ENCODE data around the gene PCYT1A.

GRCh38 chr3:196220587-196220986 is 66.9 kb downstream of the PCYT1A start:
- TF ChIP-seq POLR2A (IDR thresholded peaks at IDR 0.05) (no peak), POLR2AphosphoS5 (IDR thresholded peaks at IDR 0.05) (no peak)
- TF ChIP-seq, protein P1, sequence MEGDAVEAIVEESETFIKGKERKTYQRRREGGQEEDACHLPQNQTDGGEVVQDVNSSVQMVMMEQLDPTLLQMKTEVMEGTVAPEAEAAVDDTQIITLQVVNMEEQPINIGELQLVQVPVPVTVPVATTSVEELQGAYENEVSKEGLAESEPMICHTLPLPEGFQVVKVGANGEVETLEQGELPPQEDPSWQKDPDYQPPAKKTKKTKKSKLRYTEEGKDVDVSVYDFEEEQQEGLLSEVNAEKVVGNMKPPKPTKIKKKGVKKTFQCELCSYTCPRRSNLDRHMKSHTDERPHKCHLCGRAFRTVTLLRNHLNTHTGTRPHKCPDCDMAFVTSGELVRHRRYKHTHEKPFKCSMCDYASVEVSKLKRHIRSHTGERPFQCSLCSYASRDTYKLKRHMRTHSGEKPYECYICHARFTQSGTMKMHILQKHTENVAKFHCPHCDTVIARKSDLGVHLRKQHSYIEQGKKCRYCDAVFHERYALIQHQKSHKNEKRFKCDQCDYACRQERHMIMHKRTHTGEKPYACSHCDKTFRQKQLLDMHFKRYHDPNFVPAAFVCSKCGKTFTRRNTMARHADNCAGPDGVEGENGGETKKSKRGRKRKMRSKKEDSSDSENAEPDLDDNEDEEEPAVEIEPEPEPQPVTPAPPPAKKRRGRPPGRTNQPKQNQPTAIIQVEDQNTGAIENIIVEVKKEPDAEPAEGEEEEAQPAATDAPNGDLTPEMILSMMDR (IDR thresholded peaks at IDR 0.05) = no peak

All from prostate gland (tissue), 2 donors.